Neuron (in vitro differentiated cells): ENCODE results near the gene TDRD10.
"Not testable (repeated sequence)": the region's sequence is repeated elsewhere in the genome, so short reads cannot be mapped to it uniquely, and the experiment has no call there.

Source experiments
- H2AFZ ChIP-seq: one replicate; pipeline ENCODE4 v1.6.1; 2013; ENCODE audit warnings: low read depth, mild to moderate bottlenecking, inconsistent platforms, low read length, moderate library complexity
- H3K27me3 ChIP-seq: one replicate; pipeline ENCODE4 v1.6.1; 2013; ENCODE audit warnings: low read length; ENCODE audit not compliant: insufficient read depth
- H3K36me3 ChIP-seq: one replicate; pipeline ENCODE4 v1.6.1; 2013; ENCODE audit warnings: low read length; ENCODE audit not compliant: insufficient read depth
- H3K4me1 ChIP-seq: one replicate; pipeline ENCODE4 v1.6.1; 2013; ENCODE audit warnings: low read length; ENCODE audit not compliant: insufficient read depth
- H3K4me3 ChIP-seq: 2 replicates; pipeline ENCODE4 v1.5.1; 2013; ENCODE audit warnings: mild to moderate bottlenecking, low read length, moderate library complexity
- H3K9me3 ChIP-seq: one replicate; pipeline ENCODE4 v1.6.1; 2013; ENCODE audit warnings: low read length

The TDRD10 gene

DNA sequence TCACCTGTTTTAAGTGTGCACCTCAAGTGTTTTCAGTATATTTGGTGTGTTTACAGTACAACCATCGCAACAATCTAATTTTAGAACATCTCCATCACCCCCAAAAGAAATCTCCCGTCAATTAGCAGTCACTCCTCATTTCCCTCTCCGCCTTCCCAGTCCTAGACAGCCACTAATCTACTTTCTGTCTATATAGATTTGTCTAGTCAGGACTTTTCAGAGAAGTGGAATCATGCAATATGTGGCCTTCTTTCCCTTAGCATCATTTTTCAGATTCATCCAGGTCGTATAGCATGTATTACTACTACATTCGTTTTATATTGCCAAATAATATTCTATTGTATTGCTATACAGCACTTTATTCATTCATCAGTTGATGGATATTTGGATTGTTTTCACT is 1.9 kb downstream of the TDRD10 start:
- Histone ChIP-seq H2AFZ (no peak overlapping the region), H3K27me3 (peaks cover 79% of the 10 kb centered on the region), H3K4me3 (no peak overlapping the region), H3K9me3 (peaks cover 20% of the 10 kb centered on the region), H3K36me3 (no peaks in the 10 kb centered on the region), H3K4me1 (no peaks in the 10 kb centered on the region)

DNA sequence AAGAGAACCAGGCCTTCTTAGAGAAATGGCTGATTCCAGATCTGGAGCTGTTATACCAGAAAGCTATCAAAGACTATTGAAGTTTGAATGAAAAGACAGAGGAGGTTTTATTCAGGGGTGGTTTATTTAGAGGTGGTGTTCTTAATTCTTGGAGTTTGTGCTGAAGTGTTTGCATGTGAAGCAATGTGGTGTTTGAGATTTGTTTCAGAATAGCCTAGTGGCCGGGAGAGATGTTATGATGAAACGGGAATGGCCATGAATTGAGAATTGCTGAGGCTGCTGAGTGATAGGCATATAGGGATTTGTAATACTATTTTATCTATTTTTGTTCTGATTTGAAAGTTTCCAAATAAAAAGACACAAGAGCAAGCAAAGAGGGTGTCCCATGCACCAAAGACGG is 10.7 kb downstream of the TDRD10 start:
- Histone ChIP-seq H3K36me3 (no peaks in the 10 kb centered on the region), H2AFZ (no peak overlapping the region), H3K4me3 (no peak overlapping the region), H3K27me3 (peaks cover 19% of the 10 kb centered on the region), H3K4me1 (no peaks in the 10 kb centered on the region), H3K9me3 (no peaks in the 10 kb centered on the region)

DNA sequence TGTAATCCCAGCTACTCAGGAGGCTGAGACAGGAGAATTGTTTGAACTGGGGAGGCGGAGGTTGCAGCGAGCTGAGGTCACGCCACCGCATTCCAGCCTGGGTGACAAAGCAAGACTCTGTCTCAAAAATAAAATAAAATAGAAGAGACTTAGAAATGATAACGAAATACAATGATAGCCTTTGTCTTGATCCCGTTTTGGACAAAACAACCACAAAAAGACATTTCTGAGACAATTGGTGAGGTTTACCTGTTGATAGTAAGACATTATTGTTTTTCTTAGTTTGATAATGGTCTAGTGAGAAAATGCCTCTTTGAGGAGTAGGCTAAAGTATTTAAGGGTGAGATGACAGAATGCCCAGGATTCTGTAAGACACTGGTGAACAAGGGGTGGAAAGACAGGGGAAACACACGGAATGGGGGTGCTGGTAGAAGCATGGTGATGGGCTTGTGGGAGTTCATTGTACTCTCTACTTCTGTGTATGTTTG is 12.1 kb downstream of the TDRD10 start:
- Histone ChIP-seq H3K36me3 (no peaks in the 10 kb centered on the region), H2AFZ (no peak overlapping the region), H3K27me3 (peaks cover 11% of the 10 kb centered on the region), H3K4me3 (no peak overlapping the region), H3K9me3 (no peaks in the 10 kb centered on the region), H3K4me1 (no peaks in the 10 kb centered on the region)

DNA sequence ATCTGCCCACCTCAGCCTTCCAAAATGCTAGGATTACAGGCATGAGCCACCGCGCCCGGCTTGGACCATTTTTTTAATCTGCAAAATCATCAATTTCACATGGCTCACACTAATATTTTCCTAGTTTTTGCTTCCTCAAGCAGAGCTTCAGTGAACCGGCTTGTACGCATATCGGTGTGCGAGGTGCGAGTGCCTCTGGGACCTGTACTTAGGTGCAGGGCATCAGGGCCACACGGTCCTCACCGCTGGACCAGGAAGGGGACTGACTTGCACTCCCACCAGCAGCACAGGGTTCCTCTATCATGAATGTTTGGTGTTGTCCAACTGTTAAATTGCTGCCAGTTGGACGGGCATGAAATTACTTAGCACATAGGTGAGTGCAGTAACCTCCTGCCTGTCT is 15.6 kb downstream of the TDRD10 start:
- no peaks in the 10 kb centered on the region for H3K4me1 ChIP-seq
- no peaks in the 10 kb centered on the region for H3K9me3 ChIP-seq
- no peak overlapping the region for H2AFZ ChIP-seq
- peaks cover 13% of the 10 kb centered on the region for H3K27me3 ChIP-seq
- no peaks in the 10 kb centered on the region for H3K36me3 ChIP-seq
- no peak overlapping the region for H3K4me3 ChIP-seq

DNA sequence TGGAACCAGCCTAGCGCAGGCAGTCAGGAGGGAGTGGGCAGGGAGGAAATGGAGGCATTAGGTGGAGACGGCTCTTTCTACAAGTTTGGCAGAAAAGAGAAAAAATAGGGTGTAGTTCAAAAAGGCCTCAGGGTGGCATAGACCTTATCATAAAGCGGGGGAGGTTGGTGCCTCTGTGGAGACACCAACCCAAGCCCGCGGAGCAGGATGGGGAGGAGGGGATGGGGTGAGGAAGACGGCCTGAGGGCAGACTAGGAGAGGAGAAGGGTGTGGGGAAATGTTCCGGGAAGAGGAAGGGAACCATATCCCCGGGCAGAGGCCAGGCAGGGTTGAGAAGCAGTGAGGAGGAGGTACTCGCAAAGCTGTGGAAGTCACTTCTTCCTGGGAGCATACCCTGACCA is 17.6 kb downstream of the TDRD10 start:
- Histone ChIP-seq H3K4me1 (no peaks in the 10 kb centered on the region), H3K27me3 (peaks cover 10% of the 10 kb centered on the region), H3K4me3 (no peak overlapping the region), H2AFZ (no peak overlapping the region), H3K36me3 (no peaks in the 10 kb centered on the region), H3K9me3 (no peaks in the 10 kb centered on the region)

DNA sequence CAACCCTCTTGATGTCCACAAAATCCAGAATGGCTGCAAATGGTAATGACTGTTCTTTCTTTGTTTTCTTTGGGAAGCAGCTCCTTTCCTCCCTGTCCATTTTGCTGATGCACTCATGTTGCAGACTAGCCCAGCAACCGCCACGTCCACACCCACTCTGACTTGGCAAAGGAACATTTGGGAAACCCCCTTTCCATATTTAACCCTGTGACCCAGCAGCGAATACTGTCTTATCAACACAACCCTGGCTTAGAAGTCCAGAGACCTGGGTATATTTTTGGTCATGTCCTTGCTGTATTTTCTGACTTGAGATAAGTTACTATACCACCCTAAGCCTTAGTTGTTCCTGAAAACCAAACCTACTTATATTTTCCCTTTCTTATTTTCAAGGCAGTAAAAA is 18.3 kb downstream of the TDRD10 start:
- Histone ChIP-seq H3K9me3 (no peaks in the 10 kb centered on the region), H2AFZ (no peak overlapping the region), H3K27me3 (peaks cover 10% of the 10 kb centered on the region), H3K36me3 (no peaks in the 10 kb centered on the region), H3K4me3 (no peak overlapping the region), H3K4me1 (no peaks in the 10 kb centered on the region)

DNA sequence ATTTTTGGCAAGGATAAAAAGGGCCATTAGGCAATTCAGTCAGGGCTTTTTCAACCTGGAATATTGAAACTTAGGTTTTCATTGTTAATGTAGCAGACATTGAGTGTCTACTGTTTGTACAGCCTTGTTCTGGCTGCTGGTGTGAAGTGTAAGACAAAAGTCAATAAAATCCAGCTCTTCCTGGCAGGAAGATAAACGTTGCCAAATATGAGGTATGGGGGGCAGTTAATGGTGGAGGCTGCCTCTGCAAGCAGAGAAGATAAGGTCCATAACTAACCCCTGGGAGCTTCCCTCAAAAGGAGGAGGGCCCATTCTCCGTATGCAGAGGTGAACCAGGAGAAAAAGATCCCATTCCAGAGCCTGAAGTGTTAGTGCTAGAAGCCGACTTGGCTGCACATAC is 19.7 kb downstream of the TDRD10 start:
- Histone ChIP-seq H3K27me3 (peaks cover 8% of the 10 kb centered on the region), H3K4me3 (no peak overlapping the region), H3K9me3 (no peaks in the 10 kb centered on the region), H2AFZ (no peak overlapping the region), H3K36me3 (no peaks in the 10 kb centered on the region), H3K4me1 (no peaks in the 10 kb centered on the region)

DNA sequence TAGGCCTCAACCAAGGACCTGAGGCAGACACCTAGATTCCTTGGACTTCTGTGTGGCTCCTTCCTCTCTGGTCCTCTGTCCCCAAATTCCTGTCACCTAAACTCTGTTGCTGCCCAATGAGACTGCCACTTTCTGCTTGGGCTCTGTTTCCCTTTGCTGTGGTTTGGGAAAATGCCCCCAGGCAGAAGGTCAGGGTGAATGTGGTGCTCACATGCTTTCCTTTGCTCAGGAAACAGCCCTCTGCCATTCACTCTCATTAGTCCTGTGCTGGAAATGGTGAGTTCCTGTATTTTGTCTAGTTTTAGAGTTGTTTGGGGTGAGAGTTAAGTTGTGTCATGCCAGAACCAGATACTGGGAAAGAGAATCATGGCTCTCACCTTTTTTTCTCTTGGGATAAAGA is 22.9 kb downstream of the TDRD10 start:
- Histone ChIP-seq H3K4me1 (no peaks in the 10 kb centered on the region), H3K4me3 (no peak overlapping the region)

DNA sequence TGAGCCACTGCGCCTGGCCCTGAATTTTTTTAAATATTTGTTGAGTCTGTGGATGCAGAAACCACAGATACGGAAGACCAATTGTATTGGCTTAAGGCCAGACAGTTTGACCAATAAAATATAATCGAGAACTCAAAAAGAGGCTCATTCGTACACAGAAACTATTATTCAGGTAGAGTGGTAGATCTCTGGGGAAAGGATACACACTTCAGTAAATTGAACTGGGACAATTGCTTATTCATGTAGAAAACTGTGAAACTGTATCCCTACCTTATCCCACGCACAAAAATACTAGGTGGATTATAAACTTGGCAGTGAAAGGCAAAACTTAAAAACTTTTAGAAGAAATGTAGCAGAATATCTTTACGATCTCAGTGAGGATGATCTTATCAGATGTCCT is 25.2 kb downstream of the TDRD10 start:
- Histone ChIP-seq H3K4me1 (no peaks in the 10 kb centered on the region), H2AFZ (no peak overlapping the region), H3K27me3 (no peaks in the 10 kb centered on the region), H3K4me3 (no peak overlapping the region), H3K9me3 (no peaks in the 10 kb centered on the region), H3K36me3 (no peaks in the 10 kb centered on the region)

More for the DNA sequence above, 22.9 kb downstream of the TDRD10 start:
- H3K36me3 ChIP-seq, result no peaks in the 10 kb centered on the region
- no peaks in the 10 kb centered on the region for H3K9me3 ChIP-seq
- H3K27me3 ChIP-seq, result peaks cover 2% of the 10 kb centered on the region
- H2AFZ ChIP-seq, result no peak overlapping the region

DNA sequence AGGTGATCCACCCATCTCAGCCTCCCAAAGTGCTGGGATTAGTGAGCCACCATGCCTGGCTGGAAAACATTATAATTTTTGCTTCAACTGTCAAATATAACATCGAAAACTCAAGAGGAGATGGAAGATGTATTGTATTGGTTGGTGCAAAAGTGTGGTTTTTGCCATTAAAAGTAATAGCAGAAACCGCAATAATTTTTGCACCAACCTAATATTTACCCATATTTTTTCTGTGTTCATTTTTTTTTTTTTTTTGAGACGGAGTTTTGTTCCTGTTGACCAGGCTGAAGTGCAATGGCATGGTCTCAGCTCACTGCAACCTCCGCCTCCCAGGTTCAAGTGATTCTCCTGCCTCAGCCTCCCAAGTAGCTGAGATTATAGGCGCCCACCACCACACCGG is 27.3 kb downstream of the TDRD10 start:
- no peaks in the 10 kb centered on the region for H3K4me1 ChIP-seq
- H3K9me3 ChIP-seq, result no peaks in the 10 kb centered on the region
- no peaks in the 10 kb centered on the region for H3K27me3 ChIP-seq
- H2AFZ ChIP-seq, result no peak overlapping the region
- no peak overlapping the region for H3K4me3 ChIP-seq
- H3K36me3 ChIP-seq, result no peaks in the 10 kb centered on the region

DNA sequence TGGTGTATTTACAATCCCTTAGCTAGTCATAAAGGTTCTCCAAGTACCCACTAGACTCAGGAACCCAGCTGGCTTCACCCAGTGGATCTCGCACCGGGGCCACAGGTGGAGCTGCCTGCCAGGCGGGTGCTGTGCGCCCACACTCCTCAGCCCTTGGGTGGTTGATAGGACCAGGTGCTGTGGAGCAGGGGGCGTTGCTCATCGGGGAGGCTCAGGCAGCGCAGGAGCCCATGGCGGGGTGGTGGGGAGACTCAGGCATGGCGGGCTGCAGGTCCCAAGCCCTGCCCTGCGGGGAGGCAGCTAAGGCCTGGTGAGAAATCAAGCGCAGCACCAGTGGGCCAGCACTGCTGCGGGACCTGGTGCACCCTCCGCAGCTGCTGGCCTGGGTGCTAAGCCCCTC is 29.9 kb downstream of the TDRD10 start:
- not testable (repeated sequence) for H3K9me3 ChIP-seq, H3K4me1 ChIP-seq, H3K36me3 ChIP-seq, H3K27me3 ChIP-seq, H3K4me3 ChIP-seq, H2AFZ ChIP-seq

DNA sequence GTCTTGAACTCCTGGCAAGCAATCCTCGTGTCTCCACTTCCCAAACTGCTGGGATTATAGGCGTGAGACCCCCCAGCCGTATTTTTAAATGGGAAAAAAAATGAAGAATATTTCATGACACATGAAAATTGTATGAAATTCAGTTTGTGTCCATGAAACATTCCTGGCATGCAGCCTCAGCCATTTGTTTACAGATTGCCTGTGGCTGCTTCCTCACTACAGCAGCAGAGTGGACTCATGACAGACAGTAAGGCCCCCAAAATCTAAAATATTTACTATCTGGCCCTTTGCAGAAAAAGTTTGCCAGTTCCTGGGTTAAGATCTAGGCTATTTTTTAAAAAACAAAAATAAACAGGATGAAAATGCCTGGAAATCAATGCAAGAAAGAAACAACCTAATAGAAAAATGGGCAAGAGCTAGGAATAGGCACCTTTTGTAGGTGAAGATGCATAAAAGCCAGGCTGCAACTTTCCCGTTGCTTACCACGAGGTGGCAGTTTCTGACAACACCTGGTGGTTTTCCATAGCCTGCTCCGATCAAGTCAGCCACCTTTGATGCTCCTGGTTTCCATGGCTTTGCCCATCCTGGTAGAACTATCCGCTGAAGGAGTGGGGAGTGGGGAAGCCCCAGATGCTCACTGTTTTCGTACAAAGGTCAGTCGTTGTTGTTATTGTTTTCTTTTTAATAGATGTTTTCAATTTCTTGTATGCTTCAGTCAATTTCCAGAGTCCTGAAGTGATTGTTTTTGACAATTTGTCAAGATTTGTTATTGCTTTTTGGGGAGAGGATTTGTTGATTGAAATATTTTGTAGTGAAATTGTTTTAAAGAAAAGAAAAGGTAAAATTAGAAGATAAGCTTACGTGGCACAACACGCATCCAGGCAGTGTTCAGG is 32.2 kb downstream of the TDRD10 start:
- H3K4me3 ChIP-seq, result no peak overlapping the region

DNA sequence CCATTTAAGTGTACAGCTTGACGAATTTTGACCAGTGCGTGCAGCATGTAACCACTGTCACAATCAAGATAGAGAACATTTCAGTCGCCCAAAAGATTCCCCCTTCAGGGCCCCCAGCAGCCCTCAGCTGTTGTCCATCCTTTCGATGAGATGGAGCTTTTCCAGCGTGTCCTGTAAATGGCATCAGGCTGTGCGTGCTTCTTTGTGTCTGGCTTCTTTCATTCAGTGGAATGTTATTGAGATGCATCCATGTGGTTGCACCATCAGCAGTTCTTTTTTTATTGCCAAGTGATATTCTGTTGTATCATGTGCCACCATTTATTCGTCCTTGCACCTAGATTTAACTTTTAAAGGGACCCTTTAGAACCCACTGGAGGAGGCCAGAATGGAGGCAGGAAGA is 34.6 kb downstream of the TDRD10 start:
- no peaks in the 10 kb centered on the region for H3K36me3 ChIP-seq
- no peak overlapping the region for H2AFZ ChIP-seq
- no peaks in the 10 kb centered on the region for H3K9me3 ChIP-seq
- peaks cover 2% of the 10 kb centered on the region for H3K27me3 ChIP-seq
- no peak overlapping the region for H3K4me3 ChIP-seq
- H3K4me1 ChIP-seq, result no peaks in the 10 kb centered on the region

More for the DNA sequence above, 32.2 kb downstream of the TDRD10 start:
- no peaks in the 10 kb centered on the region for H3K27me3 ChIP-seq
- H3K9me3 ChIP-seq, result no peaks in the 10 kb centered on the region
- H2AFZ ChIP-seq, result no peak overlapping the region
- H3K36me3 ChIP-seq, result no peaks in the 10 kb centered on the region
- no peaks in the 10 kb centered on the region for H3K4me1 ChIP-seq
